GM19372 (cell line): ENCODE results near the gene LTA4H.

ENCODE experiments used
- ATAC-seq: cut with Tn5 transposase; IDR thresholded peaks from one replicate; pipeline ENCODE4 v1.9.1; 2021; ENCODE audit warnings: mild to moderate bottlenecking, low read depth, moderate library complexity; ENCODE audit not compliant: unreplicated experiment

LTA4H gene

DNA sequence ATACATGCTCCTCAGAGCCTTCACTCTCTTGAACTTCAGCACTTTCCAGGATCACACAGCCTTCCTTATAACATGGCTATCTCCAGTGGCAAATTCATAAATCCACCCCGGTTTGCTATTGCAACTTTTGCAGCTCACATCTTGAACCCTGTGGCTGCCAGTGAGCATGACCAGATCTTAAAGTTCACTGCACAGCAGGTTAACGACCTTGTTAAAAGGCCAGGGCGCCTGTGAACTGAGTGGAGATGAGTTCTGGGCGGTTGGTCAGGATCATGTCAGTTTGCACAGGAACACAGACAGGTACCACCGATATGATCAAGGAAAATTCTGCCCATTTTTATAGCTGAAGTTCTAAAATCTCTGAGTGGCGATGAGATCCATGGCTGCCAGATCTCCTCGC, 24.7 kb upstream of the LTA4H start:
- ATAC-seq, result no peak

DNA sequence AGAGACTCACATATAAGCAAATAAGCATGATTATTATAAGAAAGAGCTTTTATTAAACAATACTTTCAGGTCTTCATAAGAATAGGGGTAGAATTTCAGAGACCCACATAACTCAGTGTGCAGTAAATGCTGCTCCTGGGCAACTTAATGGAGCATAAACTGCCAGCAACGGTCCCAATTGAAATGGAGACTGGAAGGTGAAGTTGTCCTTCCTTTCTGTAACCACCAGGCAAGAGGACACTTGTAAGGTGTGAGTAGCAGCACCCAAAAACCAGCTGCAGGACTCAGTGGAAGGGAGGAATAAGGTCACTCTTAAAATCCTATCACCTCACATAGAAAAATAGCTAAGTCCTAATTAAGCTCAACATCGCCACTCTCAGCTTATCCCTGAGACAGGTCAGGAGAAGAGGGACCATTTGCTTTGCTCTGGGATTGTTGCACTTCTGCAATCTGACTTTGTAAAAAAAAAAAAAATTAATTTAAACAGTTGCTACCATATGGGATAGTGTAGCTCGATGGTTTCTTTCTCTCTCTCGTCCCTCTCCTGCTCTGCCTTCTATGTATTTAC, 22.7 kb upstream of the LTA4H start:
- ATAC-seq, result no peak

DNA sequence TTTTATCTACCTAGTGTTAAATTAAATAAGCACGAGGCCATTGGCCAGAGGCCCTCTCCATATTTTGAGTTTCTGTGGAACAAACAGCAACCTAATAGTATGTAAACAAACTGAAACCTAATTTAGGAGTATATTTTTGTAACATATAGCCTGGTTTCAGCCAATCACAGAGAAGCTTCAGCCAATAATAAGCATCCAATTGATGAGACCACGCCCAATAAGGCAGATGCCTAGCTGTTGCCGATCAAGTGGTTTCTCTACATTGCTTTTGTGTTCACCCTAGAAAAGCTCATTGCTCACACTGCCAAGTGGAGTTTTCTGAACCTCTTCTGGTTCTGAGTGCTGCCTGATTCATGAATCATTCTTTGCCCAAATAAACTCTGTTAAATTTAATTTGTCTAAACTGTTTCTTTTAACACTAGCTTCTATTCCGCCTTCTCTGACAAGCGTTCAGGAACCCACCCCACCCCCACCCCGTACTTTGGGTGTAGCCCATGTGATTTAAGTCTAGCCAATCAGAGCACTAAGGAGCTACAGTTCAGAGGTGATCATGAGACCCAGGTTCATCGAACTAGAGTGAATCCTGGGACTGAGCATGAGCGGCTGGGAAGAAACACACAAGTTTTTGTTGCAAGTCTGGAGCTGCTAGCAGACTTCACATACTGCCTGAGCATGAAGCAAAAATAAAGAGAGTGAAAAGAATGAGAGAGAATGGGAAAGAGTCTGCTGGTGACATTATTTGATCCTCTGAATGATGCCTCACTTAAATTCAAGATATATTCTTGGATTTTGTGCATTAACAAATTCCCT, 21.5 kb upstream of the LTA4H start:
- ATAC-seq, result no peak

DNA sequence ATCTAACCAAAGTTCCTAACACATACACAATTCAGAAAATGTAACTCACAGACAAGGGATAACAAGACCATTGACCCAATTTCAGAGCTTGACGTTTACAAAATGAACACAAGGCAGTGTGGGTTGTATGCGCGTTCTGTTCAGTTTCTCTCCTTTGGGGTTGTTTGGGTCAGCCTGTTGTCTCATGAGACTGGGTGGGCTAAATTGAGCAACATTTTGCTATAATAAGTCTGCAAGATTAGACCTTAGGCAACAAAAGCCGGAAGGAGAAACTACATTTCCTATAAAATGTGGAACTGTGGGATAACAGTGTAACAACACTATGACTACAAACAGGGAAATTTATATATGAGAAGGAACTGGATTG, 18.8 kb upstream of the LTA4H start:
- no peak for ATAC-seq

DNA sequence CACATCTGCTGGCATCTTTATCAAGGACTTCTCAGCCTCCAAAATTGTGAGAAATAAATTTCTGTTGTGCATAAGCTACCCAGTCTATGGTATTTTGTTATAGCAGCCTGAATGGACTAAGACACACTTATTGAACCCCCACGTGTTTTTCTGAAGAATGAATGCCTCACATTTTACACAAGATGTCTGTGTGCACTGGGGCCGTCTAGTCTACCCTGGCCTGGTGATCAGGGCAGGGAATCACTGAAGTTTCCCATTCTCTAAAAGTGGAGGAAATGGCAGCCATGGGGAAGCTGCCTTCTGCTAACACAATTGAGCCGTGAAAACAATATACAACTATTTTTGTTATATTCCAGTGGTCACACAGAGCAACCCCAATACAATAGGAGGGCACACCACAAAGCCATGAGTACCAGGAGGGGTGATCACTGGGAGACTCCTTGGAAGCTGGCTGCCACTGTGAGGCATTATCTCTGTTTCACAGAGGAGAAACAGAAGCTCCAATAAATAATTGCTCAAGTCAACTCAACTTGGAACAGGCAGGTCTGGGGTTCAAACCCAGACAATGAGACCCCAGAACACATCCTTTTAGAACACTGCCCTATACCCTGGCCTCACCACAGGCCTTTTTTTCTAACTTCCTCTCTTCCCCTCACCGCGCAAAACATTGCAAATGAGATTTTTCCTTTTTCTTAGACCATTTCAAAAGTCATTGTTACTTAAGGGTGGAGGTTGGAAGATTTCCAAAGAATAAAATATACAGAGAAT, 18.3 kb upstream of the LTA4H start:
- ATAC-seq, result no peak

DNA sequence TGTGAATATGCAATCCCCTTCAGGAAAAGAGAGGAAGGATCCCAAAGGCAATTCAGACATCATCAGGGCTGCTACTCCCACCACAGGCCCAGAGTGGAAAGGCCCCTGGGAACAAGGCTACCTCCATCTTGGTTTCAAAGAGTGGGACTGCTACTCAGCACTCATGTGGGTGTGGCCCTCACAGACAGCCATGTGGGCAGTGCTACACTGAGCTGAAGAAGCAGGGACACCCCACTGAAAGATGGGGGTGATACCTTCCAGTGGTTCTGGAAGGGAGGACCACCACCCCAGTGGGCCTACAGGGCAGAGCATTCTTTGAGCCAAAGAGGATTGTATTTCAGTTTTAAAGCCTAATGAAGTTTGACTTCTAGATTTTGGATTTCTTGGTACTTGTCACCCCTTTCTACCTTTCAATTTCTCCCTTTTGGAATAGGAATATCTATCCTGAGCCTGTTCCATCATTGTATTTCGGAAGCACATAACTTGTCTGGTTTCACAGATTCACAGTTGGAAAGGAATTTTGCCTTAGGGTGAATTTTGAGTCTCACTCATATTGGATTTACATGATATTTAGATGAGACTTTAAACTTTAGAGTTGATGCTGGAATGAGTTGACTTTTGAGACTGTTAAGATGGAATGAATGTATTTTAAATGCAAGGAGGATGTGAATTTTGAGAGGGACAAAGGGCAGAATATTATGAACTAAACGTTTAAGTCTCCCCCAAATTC, 16.5 kb upstream of the LTA4H start:
- no peak for ATAC-seq

DNA sequence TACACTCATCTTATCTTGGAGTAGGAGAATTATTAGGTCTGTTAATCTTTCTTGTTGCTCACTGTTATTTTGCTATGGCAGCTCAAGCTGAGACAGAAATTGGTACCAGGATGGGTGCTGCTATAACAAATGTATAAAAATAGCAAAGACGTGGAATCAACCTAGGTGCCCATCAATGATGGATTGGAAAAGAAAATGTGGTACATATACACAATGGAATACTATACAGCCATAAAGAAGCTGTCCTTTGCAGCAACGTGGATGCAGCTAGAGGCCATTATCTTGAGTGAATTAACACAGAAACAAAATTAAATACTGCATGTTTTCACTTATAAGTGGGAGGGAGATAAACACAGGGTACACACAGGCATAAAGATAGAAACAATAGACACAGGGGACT, 14.8 kb upstream of the LTA4H start:
- no peak for ATAC-seq

DNA sequence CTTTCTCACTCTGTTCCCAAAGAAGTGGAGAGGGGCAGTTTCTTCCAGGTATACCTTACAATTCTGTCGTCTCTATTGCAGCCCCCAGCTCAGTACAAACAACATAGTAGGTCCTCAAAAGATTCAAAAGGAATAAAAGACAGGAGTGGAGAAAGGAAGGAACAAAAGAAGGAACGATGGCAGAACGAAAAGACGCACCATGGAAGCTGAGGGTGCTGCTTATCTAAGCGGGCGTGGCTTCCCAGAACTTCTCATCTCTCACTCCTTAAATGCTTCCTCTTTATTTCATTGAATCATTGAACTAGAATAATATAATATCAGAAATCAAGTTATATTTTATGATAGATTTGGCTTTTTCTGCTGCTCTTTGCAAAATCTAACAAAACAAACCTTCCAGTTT, 13.7 kb upstream of the LTA4H start:
- no peak for ATAC-seq

DNA sequence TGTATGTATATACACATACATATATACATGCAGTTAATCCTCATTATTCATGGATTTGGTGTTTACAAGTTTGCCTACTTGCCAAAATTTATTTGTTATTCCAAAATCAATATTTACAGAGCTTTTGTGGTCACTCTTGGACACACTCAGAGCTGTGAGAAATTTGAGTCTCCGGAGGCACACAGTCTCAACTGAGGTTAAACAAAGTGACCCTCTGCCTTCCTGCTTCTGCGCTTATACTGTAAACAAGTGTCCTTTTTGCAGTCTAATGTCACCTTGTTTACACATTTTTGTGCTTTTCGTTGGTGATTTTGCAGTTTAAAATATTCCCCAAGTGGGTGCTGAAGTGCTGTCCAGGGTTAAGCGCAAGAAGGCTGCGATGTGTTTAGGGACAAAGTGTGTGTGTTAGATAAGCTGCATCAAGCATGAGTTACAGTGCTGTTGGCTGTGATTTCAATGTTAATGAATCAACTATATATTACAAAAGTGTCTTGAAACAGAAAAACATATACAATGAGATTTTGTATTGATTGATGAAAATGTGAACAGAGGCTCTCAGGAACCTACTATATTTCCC, 13.1 kb upstream of the LTA4H start:
- no peak for ATAC-seq

DNA sequence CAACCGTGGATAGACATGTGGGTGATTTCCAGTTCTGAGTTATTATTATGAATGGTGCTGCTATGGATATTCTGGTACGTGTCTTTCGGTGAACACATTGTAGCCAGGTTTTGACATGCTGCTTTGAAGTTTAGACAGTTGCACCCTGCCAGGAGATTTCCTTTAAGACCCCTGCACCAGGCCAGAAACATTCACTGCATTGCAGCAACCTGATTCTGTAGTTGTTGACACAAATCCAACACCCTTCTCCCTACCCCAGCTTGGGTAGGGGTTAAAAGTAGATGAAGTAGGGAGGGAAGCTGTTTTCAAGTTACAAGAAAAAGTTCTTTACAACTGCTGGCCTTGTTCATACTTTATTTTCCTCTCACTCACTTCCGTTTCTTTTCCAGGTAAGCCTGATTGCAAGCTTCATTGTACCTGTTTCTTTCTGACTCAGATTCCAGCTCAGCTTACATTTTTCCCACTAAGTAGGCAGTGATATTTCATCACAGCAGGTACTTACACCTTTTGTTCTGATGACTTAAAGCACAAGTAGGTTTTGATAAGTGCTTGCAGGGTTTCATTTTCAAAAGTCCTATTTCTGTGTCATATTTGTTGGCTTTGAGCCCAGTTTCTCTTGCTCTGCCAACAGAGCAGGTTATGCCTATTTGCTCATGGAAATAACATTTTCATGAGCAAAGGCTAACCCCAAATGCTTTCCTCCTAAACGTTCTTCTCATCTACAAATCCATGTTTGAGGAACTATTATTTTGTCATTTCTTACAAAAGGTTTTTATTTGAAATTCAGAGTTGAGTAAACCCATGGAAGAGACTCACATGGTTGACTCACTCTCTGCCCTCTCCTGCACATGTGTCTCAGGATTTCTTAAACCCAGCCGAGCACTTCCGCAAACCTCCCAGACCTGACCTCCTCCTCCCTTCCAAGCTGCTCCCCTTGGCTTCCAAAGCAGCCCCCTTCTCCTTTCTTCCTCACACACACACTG, 12.1 kb upstream of the LTA4H start:
- no peak for ATAC-seq

DNA sequence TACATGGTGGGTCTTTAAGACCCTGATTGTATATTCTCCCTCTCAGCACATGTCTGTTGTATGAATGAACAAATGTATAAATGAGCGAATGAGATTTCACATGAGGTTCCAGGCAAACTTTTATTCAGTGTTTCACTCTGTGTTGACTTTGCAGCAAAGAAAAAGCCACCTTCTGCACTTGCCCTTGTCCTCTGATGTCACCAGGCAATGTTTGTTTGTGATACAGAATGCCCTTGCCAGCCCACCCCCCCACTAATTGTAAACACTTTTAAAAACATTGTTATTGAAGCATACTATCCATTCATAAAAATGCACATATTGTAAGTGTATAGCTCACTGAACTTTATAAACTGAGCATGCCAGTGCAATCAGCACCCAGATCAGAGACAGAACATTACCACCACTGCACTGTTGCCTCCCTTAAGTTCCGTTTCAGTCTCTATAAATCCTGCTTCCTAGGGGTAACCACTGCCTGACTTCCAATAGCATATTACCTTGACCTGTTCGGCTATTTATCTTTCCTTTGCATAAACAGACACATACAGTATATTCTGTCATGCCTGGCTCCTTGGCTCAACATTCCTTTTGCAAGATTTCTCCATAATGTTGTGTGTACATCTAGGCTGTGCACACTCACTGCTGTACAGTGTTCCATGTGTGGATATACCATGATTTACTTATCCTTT, 11.3 kb upstream of the LTA4H start:
- no peak for ATAC-seq

DNA sequence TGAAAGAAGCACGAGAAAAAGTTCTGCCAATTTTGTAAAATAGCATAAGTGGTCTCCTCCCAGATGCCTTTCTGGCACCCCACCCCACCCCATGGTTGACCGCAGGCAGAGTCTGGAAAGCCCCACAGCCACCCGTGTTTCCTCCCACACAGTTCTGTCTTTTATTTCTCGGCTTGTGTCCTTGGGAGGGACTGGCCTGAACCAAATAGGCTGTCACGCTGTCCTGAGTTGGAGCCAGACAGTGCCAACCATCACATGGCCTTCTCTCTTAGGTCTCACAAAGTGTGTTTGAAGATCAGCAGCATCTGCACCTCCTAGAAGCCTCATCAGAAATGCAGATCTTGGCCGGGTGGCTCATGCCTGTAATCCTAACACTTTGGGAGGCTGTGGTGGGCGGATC, 10.2 kb upstream of the LTA4H start:
- ATAC-seq, result no peak

DNA sequence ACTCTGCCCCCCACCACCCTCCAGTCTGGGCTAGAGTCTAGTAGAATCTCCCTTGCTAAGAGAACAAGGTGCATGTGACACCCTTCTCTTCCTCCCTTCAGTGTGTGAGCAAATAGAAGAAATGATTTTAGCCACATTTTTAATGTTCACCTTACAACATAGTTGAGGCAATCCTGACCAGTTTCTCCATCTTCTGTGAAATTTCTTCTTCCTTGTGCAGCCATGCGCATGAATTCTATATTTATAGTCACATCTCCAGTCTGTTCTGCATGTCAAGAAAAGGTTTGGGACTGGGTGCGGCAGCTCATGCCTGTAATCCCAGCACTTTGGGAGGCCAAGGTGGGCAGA, 9.5 kb upstream of the LTA4H start:
- ATAC-seq, result no peak

DNA sequence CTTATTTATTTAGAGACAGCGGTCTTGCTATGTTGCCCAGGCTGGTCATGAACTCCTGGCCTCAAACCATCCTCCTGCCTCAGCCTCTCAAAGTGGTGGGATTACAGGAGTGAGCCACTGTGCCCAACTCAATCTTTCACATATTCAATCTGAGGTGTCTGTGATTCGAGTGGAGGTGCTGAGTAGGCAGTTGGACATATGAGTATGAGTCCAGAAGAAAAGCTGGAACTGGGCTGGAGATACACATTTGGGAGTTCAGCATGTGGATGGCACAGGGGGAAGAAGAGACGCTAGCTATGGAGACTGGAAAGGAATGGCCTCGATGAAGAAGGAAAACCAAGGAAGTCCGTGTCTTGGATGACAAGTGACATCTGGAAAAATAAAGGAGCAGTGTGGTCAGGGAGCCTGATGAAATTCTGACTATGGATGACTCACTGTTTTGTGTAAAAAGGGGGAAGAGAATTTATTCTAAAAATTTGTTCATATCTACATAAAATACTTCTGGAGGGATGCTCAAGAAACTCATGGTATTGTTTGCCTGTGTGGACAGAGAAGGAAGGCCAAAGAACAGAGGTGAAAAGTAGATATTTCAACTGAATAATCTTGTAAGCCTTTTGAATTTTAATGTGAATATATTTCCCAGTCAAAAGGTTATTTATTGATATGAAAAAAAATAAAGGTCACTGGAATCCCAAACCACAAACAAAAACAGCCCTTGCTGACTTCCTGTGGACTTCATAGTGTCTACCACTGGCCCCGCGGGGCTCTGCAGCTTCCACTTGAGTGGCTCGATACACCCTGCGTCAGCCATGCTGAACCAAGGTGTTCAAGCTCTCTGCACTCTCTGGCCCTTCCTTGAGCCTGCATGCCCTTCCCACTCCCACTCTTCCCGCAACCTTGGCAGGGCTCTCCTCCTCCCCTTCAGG, 8.9 kb upstream of the LTA4H start:
- ATAC-seq, result no peak

DNA sequence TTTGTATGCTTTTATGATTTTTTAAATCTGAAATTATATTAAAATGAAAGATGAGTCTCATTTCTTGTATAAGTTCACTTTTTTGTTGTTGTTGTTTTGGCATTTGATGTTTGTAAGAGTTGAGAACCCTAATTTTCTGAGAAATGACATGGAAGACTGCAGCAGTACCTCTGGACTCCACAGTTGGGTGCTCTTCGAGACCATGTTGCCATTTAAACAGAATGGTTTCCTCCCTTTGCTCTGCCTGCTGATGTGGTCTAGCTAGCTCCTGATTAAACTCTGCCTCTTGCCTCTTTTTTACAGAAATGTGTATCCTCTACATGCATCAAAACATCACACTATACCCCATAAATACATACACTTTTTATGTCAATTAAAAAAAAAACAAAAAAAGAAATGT, 5.8 kb upstream of the LTA4H start:
- ATAC-seq, result no peak

DNA sequence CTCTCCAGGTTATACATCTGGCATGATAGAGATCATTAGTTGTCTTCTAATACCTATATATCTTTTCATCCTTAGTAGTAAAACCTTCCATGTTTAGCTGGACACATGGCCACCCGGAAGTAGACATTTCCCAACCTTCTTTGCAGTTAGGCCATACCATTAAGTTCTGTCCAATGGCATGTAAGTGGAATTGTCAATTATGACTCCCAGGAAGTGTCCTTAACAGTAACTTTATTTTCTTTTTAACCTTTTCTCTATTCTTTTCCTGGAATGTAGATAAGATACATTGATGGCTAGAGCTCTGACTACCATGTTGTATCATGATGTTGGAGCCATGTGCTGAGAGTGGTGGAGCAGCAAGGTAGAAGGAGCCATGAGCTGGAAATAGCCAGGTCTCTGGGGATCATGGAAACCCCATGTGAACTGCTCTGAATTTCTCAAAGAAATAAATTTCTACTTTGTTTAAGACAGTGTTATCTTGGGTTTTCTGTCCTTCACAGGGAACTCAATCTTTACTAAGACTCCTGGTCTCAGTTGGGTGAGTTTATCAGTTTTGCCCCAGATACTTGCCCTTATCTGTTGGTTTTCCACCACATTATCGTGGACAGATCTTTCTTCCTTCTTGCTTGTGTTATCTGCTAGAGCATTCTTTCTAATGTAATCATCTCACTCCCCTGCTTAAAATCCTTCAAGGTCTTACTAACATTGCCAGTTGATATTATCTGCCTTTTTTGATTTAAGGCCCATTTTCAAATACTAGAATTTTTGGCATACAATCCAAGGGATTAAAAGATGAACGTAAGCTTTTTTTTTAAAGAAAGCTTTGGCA, 5.1 kb upstream of the LTA4H start:
- ATAC-seq, result no peak

DNA sequence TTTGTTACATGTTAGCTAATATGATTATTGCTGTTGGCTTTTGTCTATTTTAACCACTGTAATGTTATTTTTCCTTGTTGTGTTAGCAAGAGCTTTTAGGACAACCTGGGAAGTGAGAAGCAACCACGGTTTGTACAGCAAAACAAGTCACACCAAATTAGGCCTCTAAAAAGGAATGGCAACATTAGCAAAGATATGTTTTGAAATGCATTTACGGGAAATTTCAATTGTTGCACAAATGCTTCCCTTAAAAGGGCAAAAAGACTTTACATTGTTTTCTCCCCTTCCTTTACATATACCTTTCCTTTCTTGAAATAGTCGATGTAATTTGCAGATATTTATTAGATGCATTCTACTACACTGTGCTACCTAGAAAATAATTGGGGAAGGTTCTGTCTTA, 4.1 kb upstream of the LTA4H start:
- no peak for ATAC-seq
